Measurements from ENCODE around the gene GPR142.

DNA sequence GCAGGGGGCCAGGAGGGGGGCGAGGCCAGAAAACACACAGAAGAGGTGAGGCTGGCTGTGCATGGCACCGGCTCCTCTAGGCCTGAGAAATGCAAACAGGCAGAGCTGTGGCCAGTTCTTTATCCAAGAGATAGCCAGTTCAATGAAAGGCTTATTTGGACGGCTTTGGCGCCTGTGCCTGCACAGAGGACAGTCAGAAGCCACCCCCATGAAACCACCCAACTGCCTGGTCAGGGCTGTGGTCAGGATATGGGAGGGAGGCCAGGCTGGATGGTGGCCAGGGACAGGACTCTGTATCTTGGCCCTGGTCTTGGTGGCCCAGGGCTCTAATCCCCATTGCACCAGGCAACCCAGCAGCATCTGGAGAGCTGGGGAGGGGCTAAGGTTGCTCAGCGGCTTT is 40.1 kb downstream of the GPR142 start:
- no peak for TF ChIP-seq POLR2A (IDR thresholded peaks at IDR 0.05)
- no peak for TF ChIP-seq CTCF (IDR thresholded peaks at IDR 0.05)
